Chondrocyte (in vitro differentiated cells): ENCODE results near the gene MCHR1. TPM values are rescaled to one million over a fixed set of nuclear protein-coding genes. Genes with fewer than 3 reads are reported as not detected.
A peak's percentile ranks its signal among the peaks of the same experiment; 100 is the strongest.

Experiments
- DNase-seq: peaks from one replicate; pipeline ENCODE4 v3.0.0; 2021; ENCODE audit warnings: mixed read lengths, low spot score
- H3K27ac Mint-ChIP-seq: one replicate; pipeline ENCODE4 v1.8.0; 2021; ENCODE audit warnings: mild to moderate bottlenecking, moderate library complexity, mixed read lengths; ENCODE audit not compliant: unreplicated experiment
- H3K27me3 Mint-ChIP-seq: 2 replicates; pipeline ENCODE4 v1.8.0; 2021; ENCODE audit warnings: low read depth, mixed read lengths
- H3K36me3 Mint-ChIP-seq: 2 replicates; pipeline ENCODE4 v1.8.0; 2021; ENCODE audit warnings: low read depth, mixed read lengths
- H3K4me1 Mint-ChIP-seq: 2 replicates; pipeline ENCODE4 v1.8.0; 2021; ENCODE audit warnings: low read depth, mild to moderate bottlenecking, mixed read lengths
- H3K4me3 Mint-ChIP-seq: one replicate; pipeline ENCODE4 v1.8.0; 2021; ENCODE audit warnings: mild to moderate bottlenecking, moderate library complexity, mixed read lengths; ENCODE audit not compliant: unreplicated experiment
- H3K9me3 Mint-ChIP-seq: 2 replicates; pipeline ENCODE4 v1.8.0; 2021; ENCODE audit warnings: low read depth, mixed read lengths
- total RNA-seq: library from RNA; stranded (reverse); gene quantifications from 3 replicates; pipeline ENCODE4 v1.2.1, GENCODE V29; 2021
- TF ChIP-seq, protein P1 (sequence below): fragments of 200-600 bp; sonication (generic); IDR thresholded peaks from 2 replicates; pipeline ENCODE4 v1.5.0; 2021; ENCODE audit warnings: antibody characterized with exemption, mild to moderate bottlenecking, moderate library complexity

MCHR1 gene
- total RNA-seq, 1 donor from 2014 or later, result 0.17 TPM

- no peaks in the 10 kb centered on the region for H3K9me3 Mint-ChIP-seq
- no peak overlapping the region for H3K27ac Mint-ChIP-seq
- no peak overlapping the region for H3K4me3 Mint-ChIP-seq
- no peaks in the 10 kb centered on the region for H3K36me3 Mint-ChIP-seq
- H3K27me3 Mint-ChIP-seq, result no peaks in the 10 kb centered on the region
- no peak for DNase-seq
- TF ChIP-seq, protein P1, sequence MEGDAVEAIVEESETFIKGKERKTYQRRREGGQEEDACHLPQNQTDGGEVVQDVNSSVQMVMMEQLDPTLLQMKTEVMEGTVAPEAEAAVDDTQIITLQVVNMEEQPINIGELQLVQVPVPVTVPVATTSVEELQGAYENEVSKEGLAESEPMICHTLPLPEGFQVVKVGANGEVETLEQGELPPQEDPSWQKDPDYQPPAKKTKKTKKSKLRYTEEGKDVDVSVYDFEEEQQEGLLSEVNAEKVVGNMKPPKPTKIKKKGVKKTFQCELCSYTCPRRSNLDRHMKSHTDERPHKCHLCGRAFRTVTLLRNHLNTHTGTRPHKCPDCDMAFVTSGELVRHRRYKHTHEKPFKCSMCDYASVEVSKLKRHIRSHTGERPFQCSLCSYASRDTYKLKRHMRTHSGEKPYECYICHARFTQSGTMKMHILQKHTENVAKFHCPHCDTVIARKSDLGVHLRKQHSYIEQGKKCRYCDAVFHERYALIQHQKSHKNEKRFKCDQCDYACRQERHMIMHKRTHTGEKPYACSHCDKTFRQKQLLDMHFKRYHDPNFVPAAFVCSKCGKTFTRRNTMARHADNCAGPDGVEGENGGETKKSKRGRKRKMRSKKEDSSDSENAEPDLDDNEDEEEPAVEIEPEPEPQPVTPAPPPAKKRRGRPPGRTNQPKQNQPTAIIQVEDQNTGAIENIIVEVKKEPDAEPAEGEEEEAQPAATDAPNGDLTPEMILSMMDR, result no peak
- H3K4me1 Mint-ChIP-seq, result peaks cover 19% of the 10 kb centered on the region
Observed at GRCh38 chr22:40661671-40662070, 17.6 kb upstream of the MCHR1 start.

DNA sequence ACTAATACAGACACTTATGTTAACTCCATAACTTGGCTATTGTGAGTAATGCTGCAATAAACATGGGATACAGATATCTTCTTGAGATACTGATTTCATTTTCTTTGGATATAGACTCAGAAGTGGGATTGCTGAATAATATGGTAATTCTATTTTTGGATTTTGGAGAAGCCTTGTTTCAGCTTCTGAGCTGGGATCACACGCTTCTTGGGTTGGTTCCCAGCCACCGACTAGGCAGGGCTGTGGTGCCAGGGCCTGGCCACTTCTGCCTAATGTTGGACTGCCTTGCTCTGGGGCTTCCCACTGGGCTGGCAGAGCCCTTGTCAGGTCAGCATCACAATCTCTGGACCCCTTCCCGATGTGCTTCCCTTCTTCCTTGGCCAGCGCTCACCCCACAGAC, 14.0 kb upstream of the MCHR1 start:
- Mint-ChIP-seq H3K27me3 (no peaks in the 10 kb centered on the region), H3K36me3 (peaks cover 3% of the 10 kb centered on the region), H3K9me3 (peaks cover 7% of the 10 kb centered on the region), H3K27ac (peak overlapping the region; percentile 85), H3K4me1 (peaks cover 38% of the 10 kb centered on the region), H3K4me3 (no peak overlapping the region)
- DNase-seq, result no peak
- TF ChIP-seq, protein P1, result no peak

DNA sequence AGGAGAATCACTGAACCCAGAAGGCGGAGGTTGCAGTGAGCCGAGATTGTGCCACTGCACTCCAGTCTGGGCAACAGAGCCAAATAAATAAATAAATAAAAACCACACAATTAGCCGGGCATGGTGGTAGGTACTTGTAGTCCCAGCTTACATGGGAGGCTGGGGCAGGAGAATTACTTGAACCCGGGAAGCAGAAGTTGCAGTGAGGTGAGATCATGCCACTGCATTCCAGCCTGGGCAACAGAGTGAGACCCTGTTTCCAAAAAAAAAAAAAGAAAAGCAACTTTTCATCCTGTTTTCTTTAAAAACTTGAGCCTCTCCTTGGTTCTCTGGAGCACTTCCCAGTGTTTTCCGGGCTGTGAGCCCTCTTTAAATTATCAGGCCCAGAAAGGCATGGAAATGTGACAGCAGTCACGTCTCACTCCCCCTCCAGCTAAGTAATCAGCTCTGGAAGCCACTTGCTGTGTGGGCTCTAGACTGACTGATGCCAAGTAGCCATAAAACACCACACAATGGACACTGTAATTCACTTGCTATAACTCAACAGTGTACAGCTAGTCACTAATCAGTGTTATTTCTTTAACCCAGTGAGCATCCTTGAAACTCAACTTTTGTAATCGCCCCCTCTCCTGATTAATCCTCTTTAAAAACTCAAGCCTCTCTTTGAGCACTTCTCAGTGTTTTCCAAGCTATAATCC, 13.0 kb upstream of the MCHR1 start:
- peak overlapping the region; percentile 71 for H3K27ac Mint-ChIP-seq
- TF ChIP-seq, protein P1, result no peak
- DNase-seq, result no peak
- peaks cover 38% of the 10 kb centered on the region for H3K4me1 Mint-ChIP-seq
- no peak overlapping the region for H3K4me3 Mint-ChIP-seq
- H3K36me3 Mint-ChIP-seq, result peaks cover 3% of the 10 kb centered on the region
- peaks cover 7% of the 10 kb centered on the region for H3K9me3 Mint-ChIP-seq
- no peaks in the 10 kb centered on the region for H3K27me3 Mint-ChIP-seq

DNA sequence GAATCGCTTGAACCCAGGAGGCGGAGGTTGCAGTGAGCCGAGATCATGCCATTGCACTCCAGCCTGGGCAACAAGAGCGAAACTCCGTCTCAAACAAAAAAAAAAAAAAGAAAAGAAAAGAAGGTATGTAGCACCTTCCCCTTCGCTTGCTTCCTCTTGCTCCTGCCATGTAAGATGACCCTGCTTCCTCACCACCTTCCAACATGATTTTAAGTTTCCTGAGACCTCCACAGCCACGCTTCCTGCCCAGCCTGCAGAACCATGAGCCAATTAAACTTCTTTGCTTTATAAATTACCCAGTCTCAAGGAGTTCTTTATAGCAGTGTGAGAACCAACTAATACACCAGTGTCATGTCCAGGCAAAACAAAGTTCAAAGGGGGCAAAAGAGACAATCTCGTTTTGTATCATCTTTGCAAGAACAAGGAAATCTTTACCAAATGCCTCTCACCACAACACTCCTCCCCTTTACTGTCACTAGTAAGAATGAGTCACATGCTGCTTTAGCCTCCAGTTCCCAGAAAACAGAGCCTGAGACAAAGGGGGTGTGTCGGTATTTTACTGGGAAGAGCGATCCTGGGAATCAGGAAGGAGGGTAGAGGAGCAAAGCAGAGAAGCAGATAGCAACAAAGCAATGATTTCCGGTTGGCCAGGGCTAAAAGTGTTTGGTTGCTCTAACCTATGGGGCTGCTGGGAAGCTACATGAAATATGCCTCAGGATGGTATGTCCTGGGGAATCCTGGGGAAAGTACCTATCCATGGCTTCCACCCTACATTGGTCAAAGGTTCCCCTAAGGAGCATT, 10.5 kb upstream of the MCHR1 start:
- Mint-ChIP-seq H3K9me3 (peaks cover 7% of the 10 kb centered on the region), H3K27me3 (no peaks in the 10 kb centered on the region), H3K4me1 (peaks cover 38% of the 10 kb centered on the region), H3K36me3 (peaks cover 3% of the 10 kb centered on the region), H3K27ac (peak overlapping the region; percentile 66), H3K4me3 (no peak overlapping the region)
- TF ChIP-seq, protein P1, result no peak
- no peak for DNase-seq

- Mint-ChIP-seq H3K27me3 (no peaks in the 10 kb centered on the region), H3K27ac (no peak overlapping the region), H3K9me3 (peaks cover 7% of the 10 kb centered on the region), H3K36me3 (peaks cover 3% of the 10 kb centered on the region), H3K4me1 (peaks cover 32% of the 10 kb centered on the region), H3K4me3 (no peak overlapping the region)
- TF ChIP-seq, protein P1, result no peak
- DNase-seq, result no peak
Observed at GRCh38 chr22:40670058-40670457, 9.2 kb upstream of the MCHR1 start.
